Natural killer cell (primary cell): Measurements from ENCODE around the gene ACAP3. TPM values are rescaled to one million over a fixed set of nuclear protein-coding genes. Genes with fewer than 3 reads are reported as not detected.

ENCODE experiments used
- ATAC-seq, 3 donors: fragments of 150-1000 bp in 2 of 3; fragments of 200-7000 bp in 1 of 3; cut with Tn5 transposase; 1 replicate in 1 of 3; 2 replicates in 2 of 3; pipeline ENCODE4 v1.10.0; 2021; ENCODE audit warnings: mild to moderate bottlenecking in 2 of 3, moderate library complexity in 2 of 3
- DNase-seq, 2 donors: peaks; one replicate each; pipeline versions ENCODE4 v3.0.0 to v3.0.0-alpha.2; 2013 to 2021; ENCODE audit warnings: mixed read lengths in 1 of 2
- H3K27ac ChIP-seq: one replicate; pipeline ENCODE4 v1.5.1; 2013; ENCODE audit warnings: mild to moderate bottlenecking, low read length
- H3K27me3 ChIP-seq: one replicate; pipeline ENCODE4 v1.6.1; 2013; ENCODE audit warnings: low read length; ENCODE audit not compliant: control insufficient read depth, insufficient read depth
- H3K36me3 ChIP-seq: one replicate; pipeline ENCODE4 v1.6.1; 2013; ENCODE audit warnings: low read length; ENCODE audit not compliant: control insufficient read depth, insufficient read depth
- H3K4me1 ChIP-seq: one replicate; pipeline ENCODE4 v1.6.1; 2013; ENCODE audit warnings: low read length; ENCODE audit not compliant: control insufficient read depth, insufficient read depth
- H3K4me3 ChIP-seq: one replicate; pipeline ENCODE4 v1.5.1; 2013; ENCODE audit warnings: low read length
- H3K9me3 ChIP-seq: one replicate; pipeline ENCODE4 v1.6.1; 2013; ENCODE audit warnings: low read length; ENCODE audit not compliant: control insufficient read depth, insufficient read depth
- H3K27ac Mint-ChIP-seq, 2 donors: one replicate each; pipeline ENCODE4 v1.8.0; 2022; ENCODE audit warnings: mild to moderate bottlenecking in 2 of 2, mixed read lengths in 2 of 2, moderate library complexity in 1 of 2
- H3K27me3 Mint-ChIP-seq, 2 donors: one replicate each; pipeline ENCODE4 v1.8.0; 2022; ENCODE audit warnings: low read depth in 2 of 2, mixed read lengths in 2 of 2
- H3K36me3 Mint-ChIP-seq: one replicate; pipeline ENCODE4 v1.8.0; 2022; ENCODE audit warnings: mixed read lengths
- H3K4me1 Mint-ChIP-seq, 2 donors: one replicate each; pipeline ENCODE4 v1.8.0; 2022; ENCODE audit warnings: mixed read lengths in 2 of 2
- H3K4me3 Mint-ChIP-seq: one replicate; pipeline ENCODE4 v1.8.0; 2022; ENCODE audit warnings: mild to moderate bottlenecking, moderate library complexity, mixed read lengths
- H3K9me3 Mint-ChIP-seq, 2 donors: one replicate each; pipeline ENCODE4 v1.8.0; 2022; ENCODE audit warnings: mixed read lengths in 2 of 2
- CTCF ChIP-seq: fragments of 200-600 bp; IDR thresholded peaks from one replicate; pipeline ENCODE4 v1.8.0; 2022; ENCODE audit warnings: antibody characterized with exemption
- WGBS: methylation state at CpG from one replicate; pipeline ENCODE4 v1.1.7; 2013; ENCODE audit warnings: missing lambda C conversion rate; ENCODE audit not compliant: insufficient coverage; 5-methylcytosine and 5-hydroxymethylcytosine counted together
- intact Hi-C: fragments of 100-400 bp; cut with micrococcal nuclease; formaldehyde crosslinking; loops from one replicate; pipeline ENCODE4 v1.14.2; 2022
- total RNA-seq, 4 donors: library from RNA; stranded (reverse); fragments of 120-200 nt in 1 of 4; gene quantifications; one replicate each; pipeline versions ENCODE4 v1.2.3 to v1.2.4, GENCODE V29; 2013 to 2022

Gene ACAP3
- total RNA-seq, 3 donors from 2014 or later (not counting 1 experiment from before 2014, with no cell fraction given), result 56.1 to 59.7 (median 59.0) TPM

GRCh38 chr1:1336931-1337792 lies 29.4 kb upstream of the ACAP3 start:
- no peak for DNase-seq
- Mint-ChIP-seq H3K27ac (no peak overlapping the region), H3K4me1 (no peaks in the 10 kb centered on the region), H3K9me3 (no peaks in the 10 kb centered on the region), H3K36me3 (no peaks in the 10 kb centered on the region), H3K4me3 (no peak overlapping the region), H3K27me3 (no peaks in the 10 kb centered on the region)
- intact Hi-C loops, result no loop called here
- H3K27ac ChIP-seq, result no peak overlapping the region
- no peaks in the 10 kb centered on the region for H3K27me3 ChIP-seq
- no peaks in the 10 kb centered on the region for H3K4me1 ChIP-seq
- ATAC-seq, result no peak
- H3K9me3 ChIP-seq, result no peaks in the 10 kb centered on the region
- H3K36me3 ChIP-seq, result peaks cover 2% of the 10 kb centered on the region
- WGBS, result 96% methylated on average over 32 of the region's 32 CpGs
- no peak for TF ChIP-seq CTCF
- no peak overlapping the region for H3K4me3 ChIP-seq

GRCh38 chr1:1336446-1336845 lies 28.7 kb upstream of the ACAP3 start:
- Histone ChIP-seq H3K4me1 (no peaks in the 10 kb centered on the region), H3K9me3 (no peaks in the 10 kb centered on the region), H3K36me3 (peaks cover 2% of the 10 kb centered on the region), H3K4me3 (no peak overlapping the region), H3K27me3 (no peaks in the 10 kb centered on the region), H3K27ac (no peak overlapping the region)
- ATAC-seq (no peak), DNase-seq (no peak)
- Mint-ChIP-seq H3K36me3 (no peaks in the 10 kb centered on the region), H3K27me3 (no peaks in the 10 kb centered on the region), H3K9me3 (no peaks in the 10 kb centered on the region), H3K27ac (no peak overlapping the region), H3K4me3 (no peak overlapping the region), H3K4me1 (no peaks in the 10 kb centered on the region)
- intact Hi-C loops, result no loop called here
- TF ChIP-seq CTCF, result no peak
- WGBS, result 97% methylated on average over 26 of the region's 26 CpGs

- DNase-seq, result no peak
- intact Hi-C loops, result no loop called here
- Mint-ChIP-seq H3K27ac (no peak overlapping the region), H3K27me3 (no peaks in the 10 kb centered on the region), H3K4me1 (no peaks in the 10 kb centered on the region), H3K36me3 (no peaks in the 10 kb centered on the region), H3K4me3 (no peak overlapping the region), H3K9me3 (no peaks in the 10 kb centered on the region)
- no peak overlapping the region for H3K4me3 ChIP-seq
- 93% methylated on average over 21 of the region's 21 CpGs for WGBS
- no peak overlapping the region for H3K27ac ChIP-seq
- peaks cover 2% of the 10 kb centered on the region for H3K36me3 ChIP-seq
- H3K9me3 ChIP-seq, result no peaks in the 10 kb centered on the region
- H3K27me3 ChIP-seq, result no peaks in the 10 kb centered on the region
- ATAC-seq, result no peak
- no peaks in the 10 kb centered on the region for H3K4me1 ChIP-seq
- no peak for TF ChIP-seq CTCF
These were observed 28.1 kb upstream of the ACAP3 start for GRCh38 chr1:1335792-1336248.

GRCh38 chr1:1335283-1335682 lies 27.6 kb upstream of the ACAP3 start:
- H3K27me3 Mint-ChIP-seq, result no peaks in the 10 kb centered on the region
- Histone ChIP-seq H3K27me3 (no peaks in the 10 kb centered on the region), H3K27ac (no peak overlapping the region), H3K9me3 (no peaks in the 10 kb centered on the region), H3K36me3 (peaks cover 2% of the 10 kb centered on the region), H3K4me1 (no peaks in the 10 kb centered on the region), H3K4me3 (no peak overlapping the region)
- H3K27ac Mint-ChIP-seq, result no peak overlapping the region
- intact Hi-C loops, result no loop called here
- H3K36me3 Mint-ChIP-seq, result no peaks in the 10 kb centered on the region
- no peak overlapping the region for H3K4me3 Mint-ChIP-seq
- TF ChIP-seq CTCF, result no peak
- H3K9me3 Mint-ChIP-seq, result no peaks in the 10 kb centered on the region
- 92% methylated on average over 15 of the region's 16 CpGs for WGBS
- no peaks in the 10 kb centered on the region for H3K4me1 Mint-ChIP-seq
- no peak for DNase-seq
- ATAC-seq, result no peak
